ENCODE data around the gene SIGLEC15.
A peak's percentile ranks its signal among the peaks of the same experiment; 100 is the strongest.
"Not testable (repeated sequence)": the region's sequence is repeated elsewhere in the genome, so short reads cannot be mapped to it uniquely, and the experiment has no call there.

SIGLEC15 gene

GRCh38 chr18:45845410-45845809 is 19.9 kb downstream of the SIGLEC15 start:
- no peak for DNase-seq

GRCh38 chr18:45847119-45847518 is 21.6 kb downstream of the SIGLEC15 start:
- DNase-seq = no peak

- not testable (repeated sequence) for DNase-seq
These were observed 23.2 kb downstream of the SIGLEC15 start for GRCh38 chr18:45848643-45849042.

GRCh38 chr18:45849529-45849928 is 24.1 kb downstream of the SIGLEC15 start:
- no peak for DNase-seq

- DNase-seq = no peak
These were observed 24.5 kb downstream of the SIGLEC15 start for GRCh38 chr18:45850021-45850420.

- no peak for DNase-seq
These were observed 25.9 kb downstream of the SIGLEC15 start for GRCh38 chr18:45851161-45851925.

- DNase-seq = no peak
These were observed 27.2 kb downstream of the SIGLEC15 start for GRCh38 chr18:45852631-45853030.

- DNase-seq = no peak
These were observed 28.6 kb downstream of the SIGLEC15 start for GRCh38 chr18:45854036-45854586.

- no peak for DNase-seq
These were observed 31.1 kb downstream of the SIGLEC15 start for GRCh38 chr18:45856531-45856930.

- DNase-seq = no peak
These were observed 33.9 kb downstream of the SIGLEC15 start for GRCh38 chr18:45859334-45859733.

- no peak for DNase-seq
These were observed 35.0 kb downstream of the SIGLEC15 start for GRCh38 chr18:45860492-45860891.

- no peak for DNase-seq
These were observed 35.5 kb downstream of the SIGLEC15 start for GRCh38 chr18:45860971-45861370.

GRCh38 chr18:45861926-45862325 is 36.5 kb downstream of the SIGLEC15 start:
- DNase-seq = no peak

- no peak for DNase-seq
These were observed 38.0 kb downstream of the SIGLEC15 start for GRCh38 chr18:45863469-45863868.

GRCh38 chr18:45864081-45864480 is 38.6 kb downstream of the SIGLEC15 start:
- no peak for DNase-seq

- no peak for DNase-seq
These were observed 40.0 kb downstream of the SIGLEC15 start for GRCh38 chr18:45865466-45865865.

- no peak for DNase-seq
These were observed 44.9 kb downstream of the SIGLEC15 start for GRCh38 chr18:45870419-45870818.

GRCh38 chr18:45871431-45872084 is 46.1 kb downstream of the SIGLEC15 start:
- no peak for DNase-seq

- DNase-seq = no peak
These were observed 49.2 kb downstream of the SIGLEC15 start for GRCh38 chr18:45874491-45875184.

- DNase-seq = no peak
These were observed 50.7 kb downstream of the SIGLEC15 start for GRCh38 chr18:45876161-45876560.

GRCh38 chr18:45877403-45877802 is 51.9 kb downstream of the SIGLEC15 start:
- no peak for DNase-seq

GRCh38 chr18:45879681-45880655 is 54.5 kb downstream of the SIGLEC15 start:
- DNase-seq = peak; percentile 47
